ENCODE results near the gene ELAVL1. TPM values are rescaled to one million over a fixed set of nuclear protein-coding genes. Genes with fewer than 3 reads are reported as not detected.

Gene ELAVL1
- total and polyA plus RNA-seq, 9 of the 15 experiments (the other 6 are each of a cell fraction or from before 2014, with no cell fraction given): 4.3 to 172 (median 69.2) TPM

- TF ChIP-seq ZNF407 (IDR thresholded peaks at IDR 0.05; ENCODE audit: low read depth) (no peak), CBX2 (IDR thresholded peaks at IDR 0.05; ENCODE audit: insufficient read depth, low read length, poor library complexity, severe bottlenecking) (no peak), RREB1 (CRISPR knock-in tag; IDR thresholded peaks at IDR 0.05) (no peak), NR2F6 (CRISPR knock-in tag; IDR thresholded peaks at IDR 0.05) (no peak), ZC3H4 (CRISPR knock-in tag; IDR thresholded peaks at IDR 0.05; ENCODE audit: borderline replicate concordance) (no peak), HDAC1 (IDR thresholded peaks at IDR 0.05) (0 out of 4 replicates have a peak, but pooled peaks of 1 of the 2 experiments have one; percentile 10), ATF7 (IDR thresholded peaks at IDR 0.05) (no peak), FOS (IDR thresholded peaks at IDR 0.05; ENCODE audit: extremely low read depth, insufficient read length) (no peak), C11orf30 (IDR thresholded peaks at IDR 0.05; ENCODE audit: low read depth) (no peak), ZHX1 (conservative IDR thresholded peaks at IDR 0.05; ENCODE audit: low read length) (0 out of 2 replicates have a peak, but pooled peaks have one; percentile 29)
These were observed 3.2 kb downstream of the ELAVL1 start (continued) for GRCh38 chr19:8001995-8002849.
